ENCODE data around the gene DPRX.

DPRX gene, protein sequence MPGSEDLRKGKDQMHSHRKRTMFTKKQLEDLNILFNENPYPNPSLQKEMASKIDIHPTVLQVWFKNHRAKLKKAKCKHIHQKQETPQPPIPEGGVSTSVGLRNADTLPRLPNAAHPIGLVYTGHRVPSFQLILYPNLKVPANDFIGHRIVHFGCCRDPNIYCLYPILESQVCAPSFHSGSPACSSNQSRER
- long read RNA-seq = 0 reads

- no peak within 1 kb of the TSS for H3K4me3 ChIP-seq (replicated peaks; ENCODE audit: insufficient read depth, low read length)
- DNase-seq (ENCODE audit: low read depth in 1 of 2, low spot score in 1 of 2) = no peak
- TF ChIP-seq, protein P1, sequence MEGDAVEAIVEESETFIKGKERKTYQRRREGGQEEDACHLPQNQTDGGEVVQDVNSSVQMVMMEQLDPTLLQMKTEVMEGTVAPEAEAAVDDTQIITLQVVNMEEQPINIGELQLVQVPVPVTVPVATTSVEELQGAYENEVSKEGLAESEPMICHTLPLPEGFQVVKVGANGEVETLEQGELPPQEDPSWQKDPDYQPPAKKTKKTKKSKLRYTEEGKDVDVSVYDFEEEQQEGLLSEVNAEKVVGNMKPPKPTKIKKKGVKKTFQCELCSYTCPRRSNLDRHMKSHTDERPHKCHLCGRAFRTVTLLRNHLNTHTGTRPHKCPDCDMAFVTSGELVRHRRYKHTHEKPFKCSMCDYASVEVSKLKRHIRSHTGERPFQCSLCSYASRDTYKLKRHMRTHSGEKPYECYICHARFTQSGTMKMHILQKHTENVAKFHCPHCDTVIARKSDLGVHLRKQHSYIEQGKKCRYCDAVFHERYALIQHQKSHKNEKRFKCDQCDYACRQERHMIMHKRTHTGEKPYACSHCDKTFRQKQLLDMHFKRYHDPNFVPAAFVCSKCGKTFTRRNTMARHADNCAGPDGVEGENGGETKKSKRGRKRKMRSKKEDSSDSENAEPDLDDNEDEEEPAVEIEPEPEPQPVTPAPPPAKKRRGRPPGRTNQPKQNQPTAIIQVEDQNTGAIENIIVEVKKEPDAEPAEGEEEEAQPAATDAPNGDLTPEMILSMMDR (IDR thresholded peaks at IDR 0.05; ENCODE audit: insufficient read depth, low read length) = no peak
- TF ChIP-seq POLR2AphosphoS5 (IDR thresholded peaks at IDR 0.05; ENCODE audit: low read depth) = no peak
- no peak for TF ChIP-seq SPI1 (IDR thresholded peaks at IDR 0.05; ENCODE audit: borderline replicate concordance, low read depth)
- no peak for TF ChIP-seq REST (IDR thresholded peaks at IDR 0.05; ENCODE audit: insufficient replicate concordance, low read depth)
- TF ChIP-seq GABPA (IDR thresholded peaks at IDR 0.05; ENCODE audit: low read depth) = no peak
Observed at GRCh38 chr19:53631949-53632407, at the start of gene DPRX. Gene DPRX, plus strand, starts transcription at chr19:53631999. Its CDS starts 108 bp downstream, at chr19:53632107.

GRCh38 chr19:53583181-53583580 is 48.6 kb upstream of the DPRX start:
- Histone ChIP-seq H3K27ac (replicated peaks) (no peak overlapping the region), H3K27me3 (ENCODE audit: insufficient read depth, poor library complexity, severe bottlenecking) (no peaks in the 10 kb centered on the region), H3K4me3 (replicated peaks; ENCODE audit: insufficient read depth, low read length) (no peak overlapping the region)
- TF ChIP-seq SPI1 (IDR thresholded peaks at IDR 0.05; ENCODE audit: borderline replicate concordance, low read depth) = no peak
- TF ChIP-seq GABPA (IDR thresholded peaks at IDR 0.05; ENCODE audit: low read depth) = no peak
- no peak for DNase-seq (ENCODE audit: low read depth in 1 of 2, low spot score in 1 of 2)

More at GRCh38 chr19:53631949-53632407, at the start of gene DPRX:
- no peak within 1 kb of the TSS for H3K27ac ChIP-seq (replicated peaks)
- no peaks in the 10 kb centered on the region for H3K27me3 ChIP-seq (ENCODE audit: insufficient read depth, poor library complexity, severe bottlenecking)

DNA sequence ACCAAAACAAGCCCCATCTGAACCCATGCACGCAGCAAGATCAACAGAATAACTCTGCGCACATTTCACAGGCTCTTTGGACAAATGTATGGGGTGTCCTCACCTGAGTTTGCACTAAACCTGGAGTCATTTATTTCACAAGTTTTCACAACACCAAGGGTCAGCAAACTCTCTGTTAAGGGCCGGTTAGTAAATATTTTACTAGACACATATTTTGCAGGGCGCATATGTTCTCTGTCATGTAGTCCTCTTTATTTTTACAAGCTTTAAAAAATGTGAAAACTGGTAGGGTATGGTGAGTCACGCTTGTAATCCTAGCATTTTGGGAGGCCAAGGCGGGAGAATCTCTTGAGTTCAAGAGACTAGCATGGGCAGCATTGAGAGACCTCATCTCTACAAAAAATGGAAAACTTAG is 45.5 kb upstream of the DPRX start:
- DNase-seq (ENCODE audit: low read depth in 1 of 2, low spot score in 1 of 2) = no peak
- no peak overlapping the region for H3K27ac ChIP-seq (replicated peaks)
- no peak for TF ChIP-seq POLR2AphosphoS5 (IDR thresholded peaks at IDR 0.05; ENCODE audit: low read depth)
- no peak for TF ChIP-seq REST (IDR thresholded peaks at IDR 0.05; ENCODE audit: insufficient replicate concordance, low read depth)
- TF ChIP-seq, protein P1 (IDR thresholded peaks at IDR 0.05; ENCODE audit: insufficient read depth, low read length) = no peak
- no peak for TF ChIP-seq GABPA (IDR thresholded peaks at IDR 0.05; ENCODE audit: low read depth)
- no peaks in the 10 kb centered on the region for H3K27me3 ChIP-seq (ENCODE audit: insufficient read depth, poor library complexity, severe bottlenecking)
- no peak overlapping the region for H3K4me3 ChIP-seq (replicated peaks; ENCODE audit: insufficient read depth, low read length)

DNA sequence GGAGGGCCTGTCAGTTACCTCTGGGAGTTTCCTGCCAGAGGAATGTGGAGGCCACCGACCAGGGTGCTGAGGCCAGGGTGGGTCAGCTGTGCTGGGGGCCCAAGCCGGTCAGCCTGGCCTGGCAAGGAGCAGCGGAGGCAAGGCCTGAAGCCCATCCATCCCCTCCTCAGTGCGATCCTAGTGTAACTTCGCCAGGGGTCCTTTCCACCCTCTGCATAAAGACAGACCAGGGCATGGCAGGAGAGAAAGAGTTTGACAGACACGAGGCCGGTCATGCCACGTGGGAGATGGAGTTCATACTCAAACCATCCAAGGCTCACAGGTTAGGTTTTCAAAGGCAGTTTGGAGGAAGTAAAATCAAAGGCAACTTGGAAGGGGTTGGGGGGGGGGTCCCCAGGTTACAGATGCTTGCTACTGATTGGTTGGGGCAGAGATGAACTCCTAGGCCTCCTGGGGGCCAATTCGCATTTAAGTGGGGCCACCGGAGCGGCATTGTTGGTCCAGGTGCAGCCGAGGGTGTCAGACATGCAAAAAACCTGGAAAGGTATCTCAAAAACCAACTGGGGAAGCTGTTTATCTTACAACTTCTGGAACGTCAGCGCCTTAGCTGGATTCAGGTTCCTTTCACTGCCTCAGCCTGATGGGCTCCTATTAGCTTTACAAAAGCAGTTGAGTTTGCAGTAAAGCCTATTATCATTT is 36.8 kb upstream of the DPRX start:
- no peak overlapping the region for H3K27ac ChIP-seq (replicated peaks)

More for the DNA sequence above, 36.8 kb upstream of the DPRX start:
- H3K4me3 ChIP-seq (replicated peaks; ENCODE audit: insufficient read depth, low read length) = no peak overlapping the region
- DNase-seq (ENCODE audit: low read depth in 1 of 2, low spot score in 1 of 2) = no peak
- no peaks in the 10 kb centered on the region for H3K27me3 ChIP-seq (ENCODE audit: insufficient read depth, poor library complexity, severe bottlenecking)
- no peak for TF ChIP-seq POLR2AphosphoS5 (IDR thresholded peaks at IDR 0.05; ENCODE audit: low read depth)
- TF ChIP-seq REST (IDR thresholded peaks at IDR 0.05; ENCODE audit: insufficient replicate concordance, low read depth) = no peak
- TF ChIP-seq SPI1 (IDR thresholded peaks at IDR 0.05; ENCODE audit: borderline replicate concordance, low read depth) = no peak
- TF ChIP-seq, protein P1 (IDR thresholded peaks at IDR 0.05; ENCODE audit: insufficient read depth, low read length) = no peak
- TF ChIP-seq GABPA (IDR thresholded peaks at IDR 0.05; ENCODE audit: low read depth) = no peak
